GM19025 (cell line): ENCODE data around the gene OTOP1.
"Not testable (repeated sequence)": the region's sequence is repeated elsewhere in the genome, so short reads cannot be mapped to it uniquely, and the experiment has no call there.

ENCODE experiments used
- ATAC-seq: cut with Tn5 transposase; IDR thresholded peaks from one replicate; pipeline ENCODE4 v1.9.1; 2021; ENCODE audit warnings: mild to moderate bottlenecking, low read depth, moderate library complexity; ENCODE audit not compliant: unreplicated experiment

Gene OTOP1

GRCh38 chr4:4226606-4227438 is at the start of gene OTOP1:
TSS of gene OTOP1 (minus strand) at chr4:4226929. CDS start at chr4:4226864, 65 bp downstream.
- ATAC-seq, result no peak

GRCh38 chr4:4274226-4274625 is 47.5 kb upstream of the OTOP1 start:
- no peak for ATAC-seq

GRCh38 chr4:4271912-4272311 is 45.2 kb upstream of the OTOP1 start:
- ATAC-seq, result no peak

- no peak for ATAC-seq
These were observed 43.8 kb upstream of the OTOP1 start for GRCh38 chr4:4270529-4270928.

DNA sequence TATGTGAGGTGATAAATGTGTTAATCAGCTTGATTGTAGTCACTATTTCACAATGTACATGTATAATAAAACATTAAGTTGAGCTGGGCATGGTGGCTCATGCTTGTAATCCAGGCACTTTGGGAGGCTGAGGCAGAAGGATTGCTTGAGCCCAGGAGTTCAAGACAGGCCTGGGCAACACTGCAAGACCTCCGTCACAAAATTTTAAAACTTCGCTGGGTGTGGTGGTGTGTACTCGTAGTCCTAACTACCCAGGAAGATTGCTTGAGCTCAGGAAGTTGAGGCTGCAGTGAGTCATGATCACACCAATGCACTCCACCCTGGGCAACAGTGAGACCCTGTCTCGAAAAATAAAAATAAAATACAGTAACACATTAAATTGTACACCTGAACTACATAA is 43.1 kb upstream of the OTOP1 start:
- ATAC-seq, result no peak

DNA sequence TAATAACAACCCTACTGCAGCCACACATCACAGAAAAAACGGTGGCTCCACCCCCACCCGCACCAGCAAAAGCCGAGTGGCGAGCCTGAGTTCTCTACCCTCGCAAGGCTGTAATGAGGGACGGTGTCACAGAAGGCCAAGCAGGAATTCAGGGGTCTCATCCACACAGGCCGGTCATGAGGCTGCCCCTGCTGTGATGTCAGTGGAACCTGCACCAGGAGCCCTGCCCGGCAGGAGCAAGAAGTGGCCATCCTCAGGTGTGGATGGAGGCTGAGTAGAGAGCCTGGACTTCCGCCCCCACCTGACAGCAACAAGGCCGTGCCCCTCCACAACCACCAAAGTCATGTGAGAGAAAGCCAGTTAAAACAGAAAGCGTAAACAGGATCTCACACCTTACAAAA is 42.6 kb upstream of the OTOP1 start:
- no peak for ATAC-seq

GRCh38 chr4:4268776-4269175 is 42.0 kb upstream of the OTOP1 start:
- ATAC-seq, result no peak

- ATAC-seq, result no peak
These were observed 41.3 kb upstream of the OTOP1 start for GRCh38 chr4:4267981-4268380.

DNA sequence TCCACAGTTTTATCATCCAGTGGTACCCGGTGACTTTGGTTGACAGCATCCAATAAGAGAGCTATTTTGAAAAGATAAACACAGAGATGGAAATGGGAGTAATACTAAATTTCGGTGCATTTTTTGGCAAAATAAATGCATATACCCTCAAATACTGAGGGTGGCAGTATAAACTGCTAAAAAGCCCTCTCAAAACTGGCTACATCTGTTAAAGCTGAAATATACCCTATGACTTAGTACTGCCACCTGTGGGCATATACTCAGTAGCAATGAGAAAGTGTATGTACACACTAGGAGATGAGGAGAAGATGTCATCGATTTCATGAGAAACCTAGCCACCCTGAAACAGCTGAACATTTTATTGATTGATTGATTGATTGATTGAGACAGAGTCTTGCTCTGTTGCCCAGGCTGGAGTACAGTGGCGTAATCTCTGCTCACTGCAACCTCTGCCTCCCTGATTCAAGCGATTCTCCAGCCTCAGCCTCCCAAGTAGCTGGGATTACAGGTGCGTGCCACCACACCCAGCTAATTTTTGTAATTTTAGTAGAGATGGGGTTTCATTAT is 33.5 kb upstream of the OTOP1 start:
- ATAC-seq, result no peak

DNA sequence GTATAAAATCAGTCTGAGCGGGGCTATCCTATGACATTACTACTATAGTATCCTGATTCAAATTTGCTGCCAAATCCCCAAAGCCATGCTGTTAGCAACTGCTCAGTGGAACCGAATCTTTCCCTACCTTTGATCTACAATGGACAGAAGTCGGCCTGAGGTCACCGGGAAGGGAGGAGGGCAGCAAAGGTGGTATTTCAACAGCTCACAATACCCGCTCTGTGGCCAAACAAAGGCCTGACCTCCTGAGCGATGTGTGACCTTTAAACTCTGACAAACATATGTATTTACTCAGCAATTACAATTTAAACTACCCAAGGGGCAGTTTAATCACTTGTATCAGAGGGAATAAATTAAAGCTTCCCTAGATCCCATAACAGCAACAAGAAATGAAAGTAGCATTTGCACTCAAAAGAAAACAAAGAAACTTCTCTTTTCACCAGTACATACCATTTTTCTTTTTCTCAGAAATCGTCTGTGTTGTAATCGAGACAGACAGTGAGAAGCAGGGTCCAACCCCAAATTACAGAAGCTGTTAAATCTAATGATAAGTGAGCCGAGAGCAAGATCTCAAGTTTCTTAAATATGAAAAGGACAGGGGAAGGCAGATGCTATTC is 32.9 kb upstream of the OTOP1 start:
- ATAC-seq, result no peak

- ATAC-seq, result not testable (repeated sequence)
These were observed 31.0 kb upstream of the OTOP1 start for GRCh38 chr4:4257705-4258104.

DNA sequence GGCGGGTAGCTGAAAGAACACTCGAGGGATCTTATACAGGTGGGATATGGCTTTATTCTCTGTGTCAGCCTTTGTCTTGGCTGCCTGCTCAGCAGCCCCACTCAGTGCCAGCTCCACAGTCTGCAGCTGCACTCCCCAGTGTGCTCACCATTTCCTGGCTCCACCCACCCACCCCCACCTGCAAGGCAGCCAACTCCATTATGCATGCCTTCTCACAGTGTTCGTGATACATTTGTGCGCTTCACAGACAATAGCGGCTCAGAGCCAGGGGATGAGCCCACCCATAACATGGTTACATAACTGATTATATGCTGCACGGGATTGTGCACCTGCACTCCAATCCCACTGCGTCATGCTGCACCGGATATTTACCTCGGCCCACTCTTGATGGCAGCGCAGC is 30.1 kb upstream of the OTOP1 start:
- ATAC-seq, result no peak

- no peak for ATAC-seq
These were observed 27.9 kb upstream of the OTOP1 start for GRCh38 chr4:4254666-4255065.

GRCh38 chr4:4254199-4254598 is 27.5 kb upstream of the OTOP1 start:
- ATAC-seq, result no peak

GRCh38 chr4:4249866-4250265 is 23.1 kb upstream of the OTOP1 start:
- ATAC-seq, result no peak

DNA sequence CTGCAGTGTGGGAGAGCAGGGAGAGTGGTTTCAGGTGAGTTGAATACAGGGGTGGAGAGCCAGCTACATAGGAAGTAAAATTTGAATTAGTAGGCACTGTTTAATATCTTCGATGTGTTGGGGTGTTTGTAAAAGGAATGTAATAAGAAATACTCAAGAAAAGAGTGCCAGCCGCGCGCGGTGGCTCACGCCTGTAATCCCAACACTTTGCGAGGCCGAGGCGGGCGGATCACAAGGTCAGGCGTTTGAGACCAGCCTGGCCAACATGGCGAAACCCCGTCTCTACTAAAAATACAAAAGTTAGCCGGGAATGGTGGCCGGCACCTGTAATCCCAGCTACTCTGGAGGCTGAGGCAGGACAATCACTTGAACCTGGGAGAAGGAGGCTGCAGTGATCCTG is 22.6 kb upstream of the OTOP1 start:
- not testable (repeated sequence) for ATAC-seq

GRCh38 chr4:4248885-4249203 is 22.1 kb upstream of the OTOP1 start:
- ATAC-seq, result no peak

GRCh38 chr4:4248029-4248884 is 21.5 kb upstream of the OTOP1 start, which contains the start of gene TMEM128:
TSS of gene TMEM128 (minus strand) at chr4:4248223. CDS start at chr4:4248202, 21 bp downstream.
- peak; percentile 97 for ATAC-seq

- no peak for ATAC-seq
These were observed 20.9 kb upstream of the OTOP1 start for GRCh38 chr4:4247696-4248028.

- ATAC-seq, result no peak
These were observed 18.4 kb upstream of the OTOP1 start for GRCh38 chr4:4245172-4245571.

DNA sequence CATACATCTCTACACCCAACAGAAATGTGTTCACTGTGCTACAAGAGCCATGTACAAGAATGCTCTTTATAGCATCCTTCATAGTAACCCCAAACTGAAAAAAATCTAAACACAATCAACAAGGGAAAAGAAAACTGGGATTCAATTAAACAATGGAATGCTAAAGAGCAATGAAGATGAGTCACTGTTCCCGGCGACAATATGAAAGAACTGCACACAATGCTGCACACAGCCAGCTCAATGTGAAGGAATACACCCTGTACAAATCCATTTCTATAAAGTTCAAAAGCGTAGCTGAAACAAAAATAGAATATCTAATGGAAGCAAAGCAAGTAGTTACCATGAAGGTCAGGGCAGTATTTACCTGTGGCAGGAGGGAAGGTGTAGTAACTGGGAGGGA is 12.8 kb upstream of the OTOP1 start:
- ATAC-seq, result not testable (repeated sequence)
